GM10266 (cell line): ENCODE results near the gene CCL22.
"Not testable (repeated sequence)": the region's sequence is repeated elsewhere in the genome, so short reads cannot be mapped to it uniquely, and the experiment has no call there.

Source experiments
- DNase-seq: peaks from one replicate; pipeline ENCODE4 v3.0.0; 2012; ENCODE audit errors: extremely low spot score
- CTCF ChIP-seq: IDR thresholded peaks from 2 replicates; pipeline ENCODE4 v1.5.1; 2012; ENCODE audit warnings: mild to moderate bottlenecking, low read depth; ENCODE audit not compliant: control insufficient read depth, insufficient read depth; ENCODE audit errors: missing control alignments

The CCL22 gene

GRCh38 chr16:57335366-57335765, 23.2 kb upstream of the CCL22 start:
- TF ChIP-seq CTCF: no peak
- DNase-seq: no peak

GRCh38 chr16:57341062-57341440, 17.5 kb upstream of the CCL22 start:
- no peak for DNase-seq
- no peak for TF ChIP-seq CTCF

GRCh38 chr16:57341441-57342303, 16.9 kb upstream of the CCL22 start:
- no peak for DNase-seq
- TF ChIP-seq CTCF: no peak

GRCh38 chr16:57342606-57343005, 16.0 kb upstream of the CCL22 start:
- DNase-seq: not testable (repeated sequence)

- DNase-seq: no peak
- TF ChIP-seq CTCF: no peak
These were observed 15.4 kb upstream of the CCL22 start for GRCh38 chr16:57343221-57343620.

- not testable (repeated sequence) for DNase-seq
These were observed 14.5 kb upstream of the CCL22 start for GRCh38 chr16:57344094-57344493.

- no peak for TF ChIP-seq CTCF
- DNase-seq: no peak
These were observed 13.6 kb upstream of the CCL22 start for GRCh38 chr16:57345021-57345420.

- no peak for TF ChIP-seq CTCF
- DNase-seq: no peak
These were observed 12.8 kb upstream of the CCL22 start for GRCh38 chr16:57345666-57346204.
